Activated CD4-positive, alpha-beta T cell treated with anti-CD3 and anti-CD28 coated beads, Interleukin-2, amount 50 U/mL, for 4 hours (primary cell): ENCODE data around the gene FRZB.
"Not testable (repeated sequence)": the region's sequence is repeated elsewhere in the genome, so short reads cannot be mapped to it uniquely, and the experiment has no call there.

Source experiments
- DNase-seq, 2 experiments: peaks; one replicate each; pipeline ENCODE4 v3.0.0-alpha.2; 2020

The FRZB gene

GRCh38 chr2:182866461-182867406, at the start of gene FRZB:
Gene FRZB, minus strand, starts transcription at chr2:182866637. Its CDS starts 85 bp downstream, at chr2:182866552.
- no peak for DNase-seq

- no peak for DNase-seq
These were observed 49.2 kb upstream of the FRZB start for GRCh38 chr2:182915369-182916326.

GRCh38 chr2:182914852-182915251, 48.4 kb upstream of the FRZB start:
- no peak for DNase-seq

GRCh38 chr2:182913064-182913463, 46.6 kb upstream of the FRZB start:
- DNase-seq: no peak

- no peak for DNase-seq
These were observed 46.1 kb upstream of the FRZB start for GRCh38 chr2:182912518-182912915.

- no peak for DNase-seq
These were observed 45.5 kb upstream of the FRZB start for GRCh38 chr2:182911813-182912517.

- DNase-seq: no peak
These were observed 44.5 kb upstream of the FRZB start for GRCh38 chr2:182910965-182911364.

- no peak for DNase-seq
These were observed 40.8 kb upstream of the FRZB start for GRCh38 chr2:182907081-182907830.

GRCh38 chr2:182906454-182906853, 40.0 kb upstream of the FRZB start:
- DNase-seq: no peak

- DNase-seq: no peak
These were observed 38.4 kb upstream of the FRZB start for GRCh38 chr2:182904844-182905243.

GRCh38 chr2:182903566-182903965, 37.1 kb upstream of the FRZB start:
- no peak for DNase-seq

- DNase-seq: no peak
These were observed 35.3 kb upstream of the FRZB start for GRCh38 chr2:182901748-182902147.

- DNase-seq: no peak
These were observed 32.3 kb upstream of the FRZB start for GRCh38 chr2:182898718-182899117.

GRCh38 chr2:182897137-182897536, 30.7 kb upstream of the FRZB start:
- no peak for DNase-seq

GRCh38 chr2:182895798-182896197, 29.4 kb upstream of the FRZB start:
- no peak for DNase-seq

GRCh38 chr2:182895169-182895568, 28.7 kb upstream of the FRZB start:
- DNase-seq: no peak

- no peak for DNase-seq
These were observed 27.7 kb upstream of the FRZB start for GRCh38 chr2:182894174-182894573.

GRCh38 chr2:182893666-182894065, 27.2 kb upstream of the FRZB start:
- no peak for DNase-seq

- DNase-seq: not testable (repeated sequence)
These were observed 26.6 kb upstream of the FRZB start for GRCh38 chr2:182893035-182893434.

GRCh38 chr2:182891611-182892010, 25.2 kb upstream of the FRZB start:
- DNase-seq: no peak

GRCh38 chr2:182890773-182891378, 24.4 kb upstream of the FRZB start:
- DNase-seq: no peak

- DNase-seq: no peak
These were observed 23.9 kb upstream of the FRZB start for GRCh38 chr2:182890305-182890704.
